Bone marrow (tissue), 2 donors: ENCODE data around the gene UQCC2.

ENCODE experiments used
- DNase-seq, 2 donors: peaks; one replicate each; lab custom pipeline; 2025; lab: John Stamatoyannopoulos, UW

Gene UQCC2

GRCh38 chr6:33725891-33726673 lies 14.6 kb upstream of the UQCC2 start:
- DNase-seq = no peak

- no peak for DNase-seq
Observed at GRCh38 chr6:33725222-33725621, 13.7 kb upstream of the UQCC2 start.

GRCh38 chr6:33724102-33725023 lies 12.9 kb upstream of the UQCC2 start:
- no peak for DNase-seq

- no peak for DNase-seq
Observed at GRCh38 chr6:33723371-33724085, 12.0 kb upstream of the UQCC2 start.

- no peak for DNase-seq
Observed at GRCh38 chr6:33722103-33722623, 10.7 kb upstream of the UQCC2 start.

GRCh38 chr6:33721508-33721907 lies 10.0 kb upstream of the UQCC2 start:
- DNase-seq = no peak

- DNase-seq = no peak
Observed at GRCh38 chr6:33720998-33721397, 9.5 kb upstream of the UQCC2 start.

- no peak for DNase-seq
Observed at GRCh38 chr6:33719326-33719987, 8.0 kb upstream of the UQCC2 start.

GRCh38 chr6:33718713-33719112 lies 7.2 kb upstream of the UQCC2 start:
- DNase-seq = peak in 1 of 2 donors; percentile 5

GRCh38 chr6:33717934-33718455 lies 6.5 kb upstream of the UQCC2 start:
- DNase-seq = no peak

GRCh38 chr6:33716890-33717632 lies 5.6 kb upstream of the UQCC2 start:
- DNase-seq = no peak

GRCh38 chr6:33716379-33716778 lies 4.9 kb upstream of the UQCC2 start:
- no peak for DNase-seq

GRCh38 chr6:33714385-33715040 lies 3.0 kb upstream of the UQCC2 start:
- DNase-seq = peak in 1 of 2 donors; percentile 78

- DNase-seq = no peak
Observed at GRCh38 chr6:33713786-33714185, 2.3 kb upstream of the UQCC2 start.

- DNase-seq = no peak
Observed at GRCh38 chr6:33712914-33713313, 1.4 kb upstream of the UQCC2 start.

GRCh38 chr6:33710296-33711121 lies 991 bp downstream of the UQCC2 start:
- DNase-seq = no peak

GRCh38 chr6:33709605-33710295 lies 1.8 kb downstream of the UQCC2 start:
- DNase-seq = no peak

- no peak for DNase-seq
Observed at GRCh38 chr6:33708516-33709204, 2.8 kb downstream of the UQCC2 start.
